Keratinocyte (primary cell): Measurements from ENCODE around the gene HNRNPH3.

Experiments
- CTCF ChIP-seq, 3 experiments: IDR thresholded peaks in 1 of 3; conservative IDR thresholded peaks in 1 of 3; optimal IDR thresholded peaks in 1 of 3; 2 replicates in 2 of 3; 3 replicates in 1 of 3; pipeline versions ENCODE3 to v1.5.1; 2011; ENCODE audit warnings: low read length in 3 of 3, mild to moderate bottlenecking in 3 of 3, moderate library complexity in 2 of 3, control low read depth in 1 of 3, inconsistent platforms in 1 of 3; ENCODE audit not compliant: insufficient read depth in 2 of 3; ENCODE audit errors: extremely low read depth in 1 of 3
- EZH2 ChIP-seq: IDR thresholded peaks from one replicate; pipeline ENCODE4 v1.6.1; 2012; ENCODE audit warnings: inconsistent platforms, mild to moderate bottlenecking, low read length, moderate library complexity

GRCh38 chr10:68333058-68333395 is 1.2 kb downstream of the HNRNPH3 start:
- no peak for TF ChIP-seq CTCF (optimal IDR thresholded peaks at IDR 0.05 in 1 of 3, IDR thresholded peaks at IDR 0.05 in 1 of 3, conservative IDR thresholded peaks at IDR 0.05 in 1 of 3; ENCODE audit: extremely low read depth in 1 of 3, insufficient read depth in 2 of 3, low read length in 3 of 3)
- TF ChIP-seq EZH2, result no peak
